ENCODE measurements around the gene MIS18A.

Gene MIS18A

DNA sequence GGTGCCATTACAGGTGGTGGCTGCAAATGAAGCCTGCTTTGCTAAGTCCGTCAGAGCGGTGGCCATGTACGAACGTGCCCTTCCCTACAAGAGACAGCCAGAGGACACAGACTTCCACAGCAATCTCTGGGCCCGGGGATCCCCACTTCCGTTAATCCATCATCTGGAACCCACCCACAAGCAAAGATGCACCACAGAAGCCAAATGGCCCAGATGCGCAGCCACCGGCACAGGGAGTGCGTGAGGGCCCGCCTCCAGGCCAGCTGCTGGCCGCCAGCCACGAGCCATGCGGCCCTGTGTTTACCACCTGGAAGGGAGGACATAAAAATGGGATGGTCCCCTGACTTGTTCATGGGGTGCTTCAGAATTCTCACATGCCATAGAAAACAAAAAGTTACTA lies 41.9 kb upstream of the MIS18A start:
- no peak for TF ChIP-seq CTCF (IDR thresholded peaks at IDR 0.05; ENCODE audit: low read depth, low read length, missing control alignments)
- no peak for DNase-seq (ENCODE audit: low read depth)
- H3K4me3 ChIP-seq (ENCODE audit: low read depth, low read length), result no peak overlapping the region

DNA sequence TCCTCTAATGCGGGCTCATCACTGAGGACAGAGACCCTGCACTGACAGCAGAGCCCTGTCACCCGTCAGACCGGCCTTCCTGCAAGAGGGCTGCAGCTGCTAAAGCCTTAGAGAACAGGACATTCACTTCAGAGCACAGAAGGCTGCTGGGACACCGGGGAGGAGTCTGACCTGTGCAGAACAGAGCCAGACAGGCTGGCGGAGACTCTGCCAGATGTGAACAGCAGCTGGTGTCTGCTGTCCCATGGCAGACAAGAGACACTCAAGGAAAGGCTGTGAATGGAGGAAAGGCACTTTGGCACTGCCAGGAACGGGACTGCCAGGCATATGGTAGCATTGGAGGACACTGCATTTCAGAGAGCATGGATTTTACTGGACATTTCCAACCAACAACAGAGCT lies 41.2 kb upstream of the MIS18A start:
- TF ChIP-seq CTCF (IDR thresholded peaks at IDR 0.05; ENCODE audit: low read depth, low read length, missing control alignments), result no peak
- no peak overlapping the region for H3K4me3 ChIP-seq (ENCODE audit: low read depth, low read length)
- no peak for DNase-seq (ENCODE audit: low read depth)

GRCh38 chr21:32319012-32319411 lies 40.2 kb upstream of the MIS18A start:
- H3K4me3 ChIP-seq (ENCODE audit: low read depth, low read length), result no peak overlapping the region
- DNase-seq (ENCODE audit: low read depth), result no peak
- TF ChIP-seq CTCF (IDR thresholded peaks at IDR 0.05; ENCODE audit: low read depth, low read length, missing control alignments), result no peak

DNA sequence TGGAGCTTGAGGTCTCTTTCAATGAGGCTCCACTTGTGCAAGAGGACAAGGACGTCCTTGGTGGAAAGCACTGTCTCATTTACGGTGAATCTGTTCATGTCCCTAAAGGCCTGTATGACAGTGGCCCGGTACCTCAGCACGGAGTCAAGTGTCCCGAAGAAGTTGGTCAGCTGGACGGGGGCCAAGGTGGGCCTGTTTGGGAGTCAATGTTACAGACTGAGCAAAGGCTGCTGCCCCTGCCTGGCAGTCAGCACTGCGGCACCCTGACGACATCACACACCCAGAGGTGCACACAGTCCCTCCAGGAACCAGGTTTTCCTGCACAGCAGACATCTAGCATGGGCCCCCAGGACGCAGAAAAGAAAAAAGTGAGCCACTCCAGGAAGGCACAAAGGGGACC lies 38.9 kb upstream of the MIS18A start:
- no peak for TF ChIP-seq CTCF (IDR thresholded peaks at IDR 0.05; ENCODE audit: low read depth, low read length, missing control alignments)
- H3K4me3 ChIP-seq (ENCODE audit: low read depth, low read length), result no peak overlapping the region
- no peak for DNase-seq (ENCODE audit: low read depth)

DNA sequence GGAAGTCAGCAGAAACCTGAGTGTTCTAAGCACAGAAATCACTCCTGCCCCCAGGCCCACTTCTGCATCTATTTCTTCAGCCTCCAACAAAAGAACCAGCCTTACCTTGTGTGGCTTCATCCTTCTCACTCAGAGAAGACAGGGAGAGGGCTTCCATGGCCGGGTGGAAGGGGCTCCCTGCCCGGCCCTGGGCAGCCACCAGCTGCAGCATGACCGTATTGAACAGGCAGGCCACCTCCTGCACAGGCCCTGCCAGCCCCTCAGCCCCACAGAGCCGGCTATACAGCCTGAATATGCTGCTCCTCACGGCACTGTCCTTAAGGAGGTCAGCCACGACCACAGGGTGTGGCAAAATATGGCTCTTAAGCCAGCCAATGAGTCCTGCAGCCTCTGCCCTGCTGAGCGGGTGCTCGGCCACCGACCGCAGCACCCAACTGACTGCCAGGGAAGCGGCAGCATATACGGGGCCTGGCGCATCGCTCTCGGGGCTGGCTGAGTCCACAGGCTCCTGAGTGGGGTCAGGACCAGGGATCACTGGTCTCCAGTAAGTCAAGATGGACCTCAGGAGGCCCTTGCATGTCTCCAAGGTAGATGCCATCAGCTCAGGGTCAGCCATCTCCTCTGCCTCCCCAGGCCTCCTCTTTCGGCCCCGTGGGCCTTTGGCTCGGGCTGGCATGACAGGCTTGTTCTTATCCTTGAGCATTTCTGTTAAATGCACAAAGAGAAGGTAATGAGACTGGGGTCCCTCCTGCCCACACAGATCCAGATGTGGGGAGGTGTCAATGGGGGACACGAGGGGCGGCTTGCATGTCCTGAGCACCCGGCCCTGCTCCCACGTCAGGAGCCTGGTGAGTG lies 37.7 kb upstream of the MIS18A start:
- no peak overlapping the region for H3K4me3 ChIP-seq (ENCODE audit: low read depth, low read length)
- no peak for TF ChIP-seq CTCF (IDR thresholded peaks at IDR 0.05; ENCODE audit: low read depth, low read length, missing control alignments)
- no peak for DNase-seq (ENCODE audit: low read depth)

DNA sequence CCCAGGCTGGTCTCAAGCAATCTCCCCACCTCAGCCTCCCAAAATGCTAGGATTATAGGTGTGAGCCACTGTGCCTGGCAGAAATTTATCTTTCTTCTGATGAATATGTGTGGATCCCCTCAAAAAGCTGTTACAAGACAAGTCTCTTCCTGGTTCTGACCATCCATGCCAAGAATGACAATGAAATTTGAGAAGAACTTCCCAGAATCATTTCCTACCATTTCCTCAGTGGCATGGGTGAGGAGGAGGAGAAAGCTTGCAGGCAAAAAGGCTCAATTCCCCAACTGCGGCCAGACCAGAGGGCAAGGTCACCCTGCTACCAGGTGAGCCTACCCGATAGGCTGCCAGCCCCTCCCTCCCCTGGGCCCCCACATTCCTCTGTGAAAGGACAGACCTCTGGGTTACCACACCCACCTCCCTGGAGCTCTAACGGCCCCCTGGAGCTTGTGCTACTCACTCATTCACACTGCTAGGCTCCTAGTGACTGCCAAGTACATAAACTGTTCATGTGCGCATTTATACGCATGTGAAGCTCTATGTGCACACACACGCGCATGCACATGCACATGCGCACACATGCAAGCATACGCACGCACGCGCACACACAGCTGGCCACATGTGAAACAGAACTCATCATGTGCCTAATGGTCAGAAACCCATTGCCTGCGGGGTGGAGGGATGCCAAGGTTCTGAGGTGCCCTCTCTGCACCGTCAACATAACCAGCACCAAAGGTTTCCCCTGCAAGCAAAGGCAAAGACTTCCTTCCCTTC lies 36.8 kb upstream of the MIS18A start:
- no peak overlapping the region for H3K4me3 ChIP-seq (ENCODE audit: low read depth, low read length)
- no peak for TF ChIP-seq CTCF (IDR thresholded peaks at IDR 0.05; ENCODE audit: low read depth, low read length, missing control alignments)
- DNase-seq (ENCODE audit: low read depth), result no peak

All from GM12864 (cell line).